ENCODE measurements around the gene DHRS12. TPM values are rescaled to one million over a fixed set of nuclear protein-coding genes. Genes with fewer than 3 reads are reported as not detected.

The DHRS12 gene
- total and polyA plus RNA-seq, 3 donors from 2014 or later, result 11.4 to 16.8 (median 15.9) TPM

GRCh38 chr13:51817717-51818116 lies 13.8 kb upstream of the DHRS12 start:
- TF ChIP-seq, protein P1, sequence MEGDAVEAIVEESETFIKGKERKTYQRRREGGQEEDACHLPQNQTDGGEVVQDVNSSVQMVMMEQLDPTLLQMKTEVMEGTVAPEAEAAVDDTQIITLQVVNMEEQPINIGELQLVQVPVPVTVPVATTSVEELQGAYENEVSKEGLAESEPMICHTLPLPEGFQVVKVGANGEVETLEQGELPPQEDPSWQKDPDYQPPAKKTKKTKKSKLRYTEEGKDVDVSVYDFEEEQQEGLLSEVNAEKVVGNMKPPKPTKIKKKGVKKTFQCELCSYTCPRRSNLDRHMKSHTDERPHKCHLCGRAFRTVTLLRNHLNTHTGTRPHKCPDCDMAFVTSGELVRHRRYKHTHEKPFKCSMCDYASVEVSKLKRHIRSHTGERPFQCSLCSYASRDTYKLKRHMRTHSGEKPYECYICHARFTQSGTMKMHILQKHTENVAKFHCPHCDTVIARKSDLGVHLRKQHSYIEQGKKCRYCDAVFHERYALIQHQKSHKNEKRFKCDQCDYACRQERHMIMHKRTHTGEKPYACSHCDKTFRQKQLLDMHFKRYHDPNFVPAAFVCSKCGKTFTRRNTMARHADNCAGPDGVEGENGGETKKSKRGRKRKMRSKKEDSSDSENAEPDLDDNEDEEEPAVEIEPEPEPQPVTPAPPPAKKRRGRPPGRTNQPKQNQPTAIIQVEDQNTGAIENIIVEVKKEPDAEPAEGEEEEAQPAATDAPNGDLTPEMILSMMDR (IDR thresholded peaks at IDR 0.05), result no peak
- TF ChIP-seq POLR2A (IDR thresholded peaks at IDR 0.05), result no peak
- no peaks in the 10 kb centered on the region for H3K36me3 ChIP-seq (ENCODE audit: low read depth, missing control alignments)
- H3K27ac ChIP-seq, result no peak overlapping the region
- peaks cover 11% of the 10 kb centered on the region for H3K4me1 ChIP-seq
- 90 to 92% methylated on average over 7 to 8 of the region's 8 CpGs for WGBS, 2 donors
- no peaks in the 10 kb centered on the region for H3K9me3 ChIP-seq
- H3K4me3 ChIP-seq, result no peak overlapping the region
- intact Hi-C loops (cut with DNase I; ENCODE audit: low total_unique reads), result no loop called here
- no peaks in the 10 kb centered on the region for H3K27me3 ChIP-seq
- DNase-seq, result no peak

GRCh38 chr13:51816604-51817249 lies 12.8 kb upstream of the DHRS12 start:
- no peak overlapping the region for H3K4me3 ChIP-seq
- no peaks in the 10 kb centered on the region for H3K27me3 ChIP-seq
- peaks cover 11% of the 10 kb centered on the region for H3K4me1 ChIP-seq
- intact Hi-C loops (cut with DNase I; ENCODE audit: low total_unique reads), result no loop called here
- no peaks in the 10 kb centered on the region for H3K9me3 ChIP-seq
- H3K36me3 ChIP-seq (ENCODE audit: low read depth, missing control alignments), result no peaks in the 10 kb centered on the region
- TF ChIP-seq, protein P1 (IDR thresholded peaks at IDR 0.05), result no peak
- TF ChIP-seq POLR2A (IDR thresholded peaks at IDR 0.05), result no peak
- WGBS, 2 donors, result 87 to 88% methylated on average over 19 of the region's 19 CpGs
- H3K27ac ChIP-seq, result no peak overlapping the region
- DNase-seq, result no peak

DNA sequence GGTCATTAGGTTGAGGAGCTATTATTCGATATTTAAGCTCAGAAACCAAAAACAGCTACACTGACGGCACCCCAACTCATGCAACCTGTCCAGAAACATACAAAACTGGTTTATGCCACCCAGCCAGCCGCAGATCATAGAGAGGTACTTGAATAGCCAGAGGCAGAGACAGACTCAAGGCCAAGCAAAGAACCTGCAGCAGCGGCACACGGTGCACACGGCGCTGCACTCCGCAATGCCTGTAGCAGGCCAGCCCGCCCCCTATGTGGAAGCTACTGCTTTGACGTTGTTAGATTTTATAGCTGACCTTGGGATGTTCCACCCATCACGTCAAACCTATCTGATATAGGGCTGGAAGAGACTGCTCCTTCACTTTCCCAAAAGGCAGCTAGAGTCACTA lies 11.9 kb upstream of the DHRS12 start:
- intact Hi-C loops (cut with DNase I; ENCODE audit: low total_unique reads), result no loop called here
- Histone ChIP-seq H3K27me3 (no peaks in the 10 kb centered on the region), H3K4me3 (no peak overlapping the region), H3K9me3 (no peaks in the 10 kb centered on the region), H3K36me3 (ENCODE audit: low read depth, missing control alignments) (no peaks in the 10 kb centered on the region), H3K4me1 (peaks cover 11% of the 10 kb centered on the region), H3K27ac (no peak overlapping the region)
- DNase-seq, result peak; percentile 51
- 61 to 62% methylated on average over 10 to 11 of the region's 11 CpGs for WGBS, 2 donors
- TF ChIP-seq POLR2A (IDR thresholded peaks at IDR 0.05), result no peak
- TF ChIP-seq, protein P1 (IDR thresholded peaks at IDR 0.05), result no peak

- intact Hi-C loops (cut with DNase I; ENCODE audit: low total_unique reads), result no loop called here
- Histone ChIP-seq H3K27me3 (no peaks in the 10 kb centered on the region), H3K36me3 (ENCODE audit: low read depth, missing control alignments) (no peaks in the 10 kb centered on the region), H3K9me3 (no peaks in the 10 kb centered on the region), H3K4me1 (peaks cover 11% of the 10 kb centered on the region), H3K27ac (no peak overlapping the region), H3K4me3 (no peak overlapping the region)
- TF ChIP-seq, protein P1 (IDR thresholded peaks at IDR 0.05), result peak; percentile 64 to 69 (median 68)
- no peak for TF ChIP-seq POLR2A (IDR thresholded peaks at IDR 0.05)
- peak; percentile 68 for DNase-seq
- 38 to 45% methylated on average over 12 to 13 of the region's 13 CpGs for WGBS, 2 donors
Measured at GRCh38 chr13:51814825-51815650, 11.1 kb upstream of the DHRS12 start.

Measured in testis (tissue), 3 donors.